GM20000 (cell line): Measurements from ENCODE around the gene ANKK1.

ENCODE experiments used
- DNase-seq: peaks from one replicate; pipeline ENCODE4 v3.0.0; 2012; ENCODE audit warnings: low spot score
- TF ChIP-seq, protein P1 (sequence below): IDR thresholded peaks from 2 replicates; pipeline ENCODE4 v1.5.1; 2012; ENCODE audit warnings: mild to moderate bottlenecking, control low read depth; ENCODE audit errors: extremely low read depth, missing control alignments

The ANKK1 gene

DNA sequence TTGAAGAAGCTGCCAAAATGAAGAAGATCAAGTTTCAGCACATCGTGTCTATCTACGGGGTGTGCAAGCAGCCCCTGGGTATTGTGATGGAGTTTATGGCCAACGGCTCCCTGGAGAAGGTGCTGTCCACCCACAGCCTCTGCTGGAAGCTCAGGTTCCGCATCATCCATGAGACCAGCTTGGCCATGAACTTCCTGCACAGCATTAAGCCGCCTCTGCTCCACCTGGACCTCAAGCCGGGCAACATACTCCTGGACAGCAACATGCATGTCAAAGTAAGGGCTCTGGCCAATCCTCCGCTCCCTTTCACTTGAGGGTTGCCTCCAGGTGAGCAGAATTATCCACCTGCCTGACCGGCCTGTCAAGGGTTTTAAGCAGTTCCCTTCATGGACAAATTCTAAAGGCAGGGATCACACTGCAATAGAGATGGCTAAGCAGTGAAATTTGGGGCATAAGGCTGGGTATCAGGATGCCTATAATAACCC, 6.0 kb downstream of the ANKK1 start:
- TF ChIP-seq, protein P1, sequence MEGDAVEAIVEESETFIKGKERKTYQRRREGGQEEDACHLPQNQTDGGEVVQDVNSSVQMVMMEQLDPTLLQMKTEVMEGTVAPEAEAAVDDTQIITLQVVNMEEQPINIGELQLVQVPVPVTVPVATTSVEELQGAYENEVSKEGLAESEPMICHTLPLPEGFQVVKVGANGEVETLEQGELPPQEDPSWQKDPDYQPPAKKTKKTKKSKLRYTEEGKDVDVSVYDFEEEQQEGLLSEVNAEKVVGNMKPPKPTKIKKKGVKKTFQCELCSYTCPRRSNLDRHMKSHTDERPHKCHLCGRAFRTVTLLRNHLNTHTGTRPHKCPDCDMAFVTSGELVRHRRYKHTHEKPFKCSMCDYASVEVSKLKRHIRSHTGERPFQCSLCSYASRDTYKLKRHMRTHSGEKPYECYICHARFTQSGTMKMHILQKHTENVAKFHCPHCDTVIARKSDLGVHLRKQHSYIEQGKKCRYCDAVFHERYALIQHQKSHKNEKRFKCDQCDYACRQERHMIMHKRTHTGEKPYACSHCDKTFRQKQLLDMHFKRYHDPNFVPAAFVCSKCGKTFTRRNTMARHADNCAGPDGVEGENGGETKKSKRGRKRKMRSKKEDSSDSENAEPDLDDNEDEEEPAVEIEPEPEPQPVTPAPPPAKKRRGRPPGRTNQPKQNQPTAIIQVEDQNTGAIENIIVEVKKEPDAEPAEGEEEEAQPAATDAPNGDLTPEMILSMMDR: no peak

DNA sequence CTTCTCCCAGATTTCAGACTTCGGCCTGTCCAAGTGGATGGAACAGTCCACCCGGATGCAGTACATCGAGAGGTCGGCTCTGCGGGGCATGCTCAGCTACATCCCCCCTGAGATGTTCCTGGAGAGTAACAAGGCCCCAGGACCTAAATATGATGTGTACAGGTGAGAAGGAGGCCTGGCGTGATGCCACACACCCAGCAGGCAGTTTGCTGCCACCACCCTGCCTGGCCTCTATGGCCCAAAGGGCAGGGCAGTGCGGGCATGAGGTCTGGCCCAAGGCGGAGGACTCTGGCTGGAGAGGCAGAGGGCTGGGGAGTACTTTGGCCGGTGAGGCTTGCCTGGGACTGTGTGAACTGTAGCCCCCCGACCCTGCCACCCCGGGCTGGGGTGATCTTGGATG, 7.3 kb downstream of the ANKK1 start:
- DNase-seq: no peak
- TF ChIP-seq, protein P1: no peak

More for the DNA sequence above, 6.0 kb downstream of the ANKK1 start:
- DNase-seq: no peak

DNA sequence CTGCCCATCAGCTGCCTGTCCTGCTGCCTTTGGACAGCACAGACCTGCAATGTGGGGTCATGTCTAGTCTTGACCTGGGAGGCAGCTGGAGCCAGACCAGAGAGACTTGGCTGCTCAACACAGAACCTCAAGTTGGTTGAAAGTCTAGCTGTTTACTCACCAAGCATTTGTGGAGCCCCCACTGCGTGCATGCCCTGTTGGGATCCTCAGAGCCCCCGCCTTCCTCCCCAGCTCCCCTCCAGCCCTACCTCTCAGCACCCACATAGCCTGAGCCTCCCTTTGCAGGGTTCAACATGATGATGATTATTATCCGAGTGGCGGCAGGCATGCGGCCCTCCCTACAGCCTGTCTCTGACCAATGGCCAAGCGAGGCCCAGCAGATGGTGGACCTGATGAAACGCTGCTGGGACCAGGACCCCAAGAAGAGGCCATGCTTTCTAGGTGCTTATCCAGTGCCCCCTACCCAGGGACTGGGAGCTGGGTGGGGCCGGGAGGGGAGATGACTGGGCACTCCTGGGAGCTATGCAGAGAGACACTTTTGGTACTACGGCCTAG, 8.3 kb downstream of the ANKK1 start:
- DNase-seq: no peak
- TF ChIP-seq, protein P1: no peak

DNA sequence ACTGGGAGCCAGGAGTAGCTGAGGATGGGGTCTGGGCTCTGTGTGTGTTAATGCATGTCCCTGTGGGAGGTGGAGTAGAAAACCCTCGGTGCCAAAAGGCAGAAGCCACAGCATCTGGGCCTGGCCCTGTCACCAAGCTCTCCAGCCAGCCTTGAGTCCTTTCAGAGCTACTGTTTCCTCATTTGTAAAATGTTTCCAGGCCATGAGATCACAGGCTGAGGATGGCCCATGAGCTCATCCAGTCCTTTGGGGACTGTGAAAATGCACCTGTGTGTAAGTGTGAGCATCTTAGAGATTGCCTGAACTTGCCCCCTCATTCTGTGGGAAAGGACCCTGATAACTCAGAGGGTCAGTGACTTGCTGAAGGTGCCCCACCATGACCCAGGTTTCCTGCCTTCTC, 9.1 kb downstream of the ANKK1 start:
- DNase-seq: no peak
- TF ChIP-seq, protein P1: no peak

DNA sequence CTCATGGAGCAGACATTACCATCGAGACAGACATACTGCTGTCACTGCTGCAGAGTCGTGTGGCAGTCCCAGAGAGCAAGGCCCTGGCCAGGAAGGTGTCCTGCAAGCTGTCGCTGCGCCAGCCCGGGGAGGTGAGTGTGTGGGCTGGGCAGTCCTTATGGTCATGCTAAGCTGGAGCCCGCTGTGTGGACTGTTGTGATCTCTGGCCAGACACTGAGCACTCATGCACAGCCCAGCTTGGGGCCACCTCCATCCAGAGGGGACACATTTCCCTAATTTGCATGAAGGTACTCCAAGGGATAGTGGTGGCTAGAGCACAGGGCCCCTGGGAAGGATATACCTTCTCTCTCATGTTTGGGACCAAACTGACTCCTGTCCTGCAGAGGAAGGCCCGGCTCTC, 9.6 kb downstream of the ANKK1 start:
- no peak for DNase-seq
- TF ChIP-seq, protein P1: no peak

DNA sequence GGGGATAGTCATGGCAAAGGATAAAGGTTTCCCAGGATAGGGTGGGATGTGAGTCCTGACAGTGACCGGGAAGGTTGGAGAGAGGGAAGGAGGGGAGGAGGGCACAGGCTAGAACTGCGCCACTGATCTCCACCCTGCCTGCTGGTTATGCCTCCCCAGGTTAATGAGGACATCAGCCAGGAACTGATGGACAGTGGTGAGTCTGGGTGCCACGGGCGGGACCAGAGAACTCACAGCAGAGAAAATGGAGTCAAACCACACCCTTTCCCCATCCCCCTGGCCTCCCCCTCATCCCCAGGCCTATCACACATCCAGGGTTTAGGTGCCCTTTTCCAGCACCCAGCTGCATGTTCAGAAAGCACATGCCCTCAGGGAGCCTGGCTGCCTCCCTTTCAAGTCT, 10.2 kb downstream of the ANKK1 start:
- TF ChIP-seq, protein P1: no peak
- no peak for DNase-seq

DNA sequence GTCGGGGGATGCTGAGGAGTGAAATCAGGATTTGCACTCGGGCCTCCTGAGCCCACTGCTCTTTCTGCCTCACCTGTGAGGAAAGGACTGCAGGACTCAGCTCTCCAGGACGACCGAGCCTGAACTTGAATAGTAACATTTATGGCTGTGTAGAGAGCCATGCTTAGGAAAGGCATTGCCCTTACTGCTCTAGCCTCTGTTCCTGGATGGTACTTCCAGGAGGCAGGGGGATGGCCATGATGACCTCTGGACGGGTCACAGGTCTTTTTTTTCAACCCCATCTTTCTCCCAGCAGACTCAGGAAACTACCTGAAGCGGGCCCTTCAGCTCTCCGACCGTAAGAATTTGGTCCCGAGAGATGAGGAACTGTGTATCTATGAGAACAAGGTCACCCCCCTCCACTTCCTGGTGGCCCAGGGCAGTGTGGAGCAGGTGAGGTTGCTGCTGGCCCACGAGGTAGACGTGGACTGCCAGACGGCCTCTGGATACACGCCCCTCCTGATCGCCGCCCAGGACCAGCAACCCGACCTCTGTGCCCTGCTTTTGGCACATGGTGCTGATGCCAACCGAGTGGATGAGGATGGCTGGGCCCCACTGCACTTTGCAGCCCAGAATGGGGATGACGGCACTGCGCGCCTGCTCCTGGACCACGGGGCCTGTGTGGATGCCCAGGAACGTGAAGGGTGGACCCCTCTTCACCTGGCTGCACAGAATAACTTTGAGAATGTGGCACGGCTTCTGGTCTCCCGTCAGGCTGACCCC, 11.3 kb downstream of the ANKK1 start:
- TF ChIP-seq, protein P1: no peak
- no peak for DNase-seq
